ENCODE measurements around the gene OR52R1.
"Not testable (repeated sequence)": the region's sequence is repeated elsewhere in the genome, so short reads cannot be mapped to it uniquely, and the experiment has no call there.

OR52R1 gene

DNA sequence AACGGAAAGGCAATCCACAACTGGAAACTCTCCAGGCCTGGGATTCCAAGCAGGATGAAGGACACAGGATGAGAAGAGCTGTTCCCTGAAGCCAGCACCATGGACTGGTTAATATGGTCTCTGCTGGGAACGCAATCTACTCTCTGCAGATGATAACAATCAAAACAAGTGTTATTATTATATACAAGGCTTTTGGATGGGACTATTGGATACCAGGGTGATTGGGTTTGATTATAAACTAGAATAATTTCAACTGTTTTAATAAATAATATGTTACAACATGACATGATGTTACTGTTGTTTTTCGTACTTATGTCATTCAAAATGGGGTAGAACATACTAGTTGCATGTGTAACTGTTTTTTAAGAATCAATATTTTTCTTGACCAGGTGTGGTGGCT is at the start of gene OR52R1:
OR52R1 (minus strand) TSS at position 101 of the 400 bp plus-strand sequence; CDS start at position 101, 0 bp downstream.
- DNase-seq = no peak

DNA sequence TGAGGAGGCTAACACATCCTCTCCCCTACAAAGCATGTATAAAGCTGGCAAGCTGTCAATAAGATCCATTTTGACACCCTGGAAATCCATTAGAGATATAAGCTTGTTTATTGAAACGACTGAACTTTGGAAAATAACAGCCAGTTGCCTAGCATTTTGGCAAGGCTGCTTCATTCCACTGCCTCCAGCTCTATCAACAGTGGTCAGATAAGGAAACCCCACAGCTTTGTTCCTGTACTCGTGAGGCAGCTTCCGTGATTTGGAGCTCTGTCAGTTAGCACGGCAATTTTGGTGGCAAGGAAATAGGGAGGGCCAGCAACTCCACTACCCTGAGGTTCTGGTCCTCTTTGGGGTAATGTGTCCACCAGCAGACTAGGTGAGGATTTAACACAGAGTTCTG is 46.9 kb upstream of the OR52R1 start:
- DNase-seq = no peak

DNA sequence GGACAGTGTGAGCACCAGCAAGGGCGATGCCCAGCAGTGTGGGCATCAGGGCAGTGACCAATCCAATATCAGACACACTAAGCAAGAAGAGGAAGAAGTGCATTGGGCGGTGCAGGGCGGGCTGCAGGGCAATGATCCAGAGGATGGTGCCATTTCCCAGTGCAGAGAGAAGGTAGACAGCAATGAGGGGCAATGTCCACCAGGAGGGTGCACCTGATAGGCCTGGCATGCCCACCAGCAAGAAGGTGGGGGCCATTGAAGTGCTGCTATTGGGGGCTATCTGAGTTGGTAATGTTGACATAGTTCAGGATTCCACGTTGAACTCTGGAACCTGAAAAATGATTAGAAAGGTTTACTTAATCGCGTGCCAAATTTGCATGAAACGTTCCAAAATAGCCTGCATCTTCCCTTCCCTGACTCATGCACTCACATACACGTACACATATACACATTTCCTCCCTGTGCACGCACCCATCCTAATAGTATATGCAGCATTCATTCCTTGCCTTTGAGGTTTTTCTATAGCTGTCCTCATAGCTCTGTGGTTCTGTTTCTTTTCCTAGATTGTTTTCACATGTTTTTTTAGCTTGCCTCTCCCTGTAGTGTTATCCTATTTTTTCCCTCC is 44.8 kb upstream of the OR52R1 start, which contains the start of gene OR51S1:
OR51S1 (minus strand) TSS at position 301 of the 625 bp plus-strand sequence; CDS start at position 301, 0 bp downstream.
- no peak for DNase-seq

DNA sequence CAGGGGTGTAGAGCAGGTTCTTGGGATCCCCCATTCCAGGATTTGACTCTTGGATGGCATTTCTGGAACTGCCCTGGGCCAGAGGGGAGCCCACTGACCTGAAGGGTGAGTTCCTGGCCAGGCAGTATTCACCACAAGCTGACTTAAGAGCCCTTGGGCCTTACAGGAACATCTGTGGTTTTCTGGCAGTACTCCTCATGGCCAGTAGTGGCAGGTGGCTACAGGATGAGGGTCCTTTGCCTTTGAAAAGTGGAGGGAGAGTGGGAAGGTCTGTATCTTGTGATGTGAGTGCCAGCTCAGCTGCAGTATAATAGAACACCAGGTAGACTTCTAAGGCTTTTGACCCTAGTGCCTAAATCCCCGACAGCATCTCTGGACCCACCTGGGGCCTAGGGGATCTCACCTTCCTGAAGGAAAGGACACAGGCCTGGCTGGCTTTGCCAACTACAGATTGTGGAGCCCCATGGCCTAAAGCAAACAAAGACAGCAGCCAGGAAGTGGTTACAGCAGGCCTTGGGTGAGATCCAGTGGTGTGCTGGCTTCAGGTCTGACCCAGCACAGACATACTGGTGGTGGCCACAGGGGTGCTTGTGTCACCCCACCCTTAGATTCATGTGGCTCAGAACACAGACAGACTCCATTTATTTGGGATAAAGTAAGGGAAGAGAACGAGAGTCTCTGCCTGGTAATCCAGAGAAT is 35.8 kb upstream of the OR52R1 start:
- DNase-seq = no peak

DNA sequence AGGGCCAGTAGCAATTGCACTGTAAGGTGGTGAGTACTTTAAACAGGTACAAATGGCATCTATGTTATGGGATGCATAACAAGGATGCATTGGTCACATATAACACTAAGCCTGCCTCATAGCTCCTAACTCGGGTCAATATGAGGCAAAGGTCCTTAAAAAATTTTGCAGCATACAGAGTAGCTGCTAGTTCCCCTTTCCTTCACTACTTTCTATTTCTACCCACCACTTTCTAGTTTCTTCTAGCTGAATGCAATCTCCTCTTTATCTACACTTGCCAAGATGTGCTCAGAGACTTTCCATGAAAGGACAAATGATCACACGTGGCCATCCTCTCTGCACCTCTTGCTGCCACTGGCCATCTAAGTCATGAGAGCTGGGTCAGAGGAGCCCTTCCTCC is 26.7 kb upstream of the OR52R1 start:
- DNase-seq = no peak

DNA sequence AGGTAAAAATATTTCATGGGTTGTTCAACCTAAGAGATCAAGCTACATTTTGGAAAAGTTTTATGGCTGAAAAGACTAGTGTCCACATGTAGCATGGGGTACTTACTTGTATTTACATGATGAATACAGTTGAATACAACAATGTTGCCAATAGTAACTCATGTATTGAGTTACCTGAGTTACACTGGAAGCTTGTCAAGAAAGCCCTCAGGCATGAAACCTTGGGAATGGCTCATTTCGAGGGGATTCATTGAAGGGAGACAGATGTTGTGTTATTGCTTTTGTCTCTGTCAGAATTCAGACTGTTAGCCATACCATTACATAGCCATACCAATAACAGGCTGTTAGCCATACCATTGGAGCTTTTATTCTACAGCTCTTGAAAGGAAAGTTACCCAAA is 26.2 kb upstream of the OR52R1 start:
- DNase-seq = no peak

DNA sequence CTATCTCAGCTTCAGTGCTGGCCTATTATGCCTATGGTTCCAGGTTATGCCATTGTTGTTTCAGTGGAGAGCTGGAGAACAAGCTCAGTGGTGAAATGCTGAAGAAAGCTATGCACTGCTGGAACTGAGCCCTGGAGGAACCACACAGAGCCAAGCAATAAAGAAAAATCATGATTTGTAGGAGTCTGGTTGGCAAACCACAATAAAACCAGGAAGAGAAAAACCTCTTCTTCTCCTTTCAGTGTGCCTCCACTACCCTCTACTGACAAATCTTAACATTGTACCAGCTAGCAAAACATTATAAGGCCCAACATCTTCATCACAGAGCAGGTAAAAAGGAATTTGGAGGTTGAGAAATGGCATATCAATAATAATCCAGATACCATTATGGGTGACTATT is 22.2 kb upstream of the OR52R1 start:
- DNase-seq = no peak

DNA sequence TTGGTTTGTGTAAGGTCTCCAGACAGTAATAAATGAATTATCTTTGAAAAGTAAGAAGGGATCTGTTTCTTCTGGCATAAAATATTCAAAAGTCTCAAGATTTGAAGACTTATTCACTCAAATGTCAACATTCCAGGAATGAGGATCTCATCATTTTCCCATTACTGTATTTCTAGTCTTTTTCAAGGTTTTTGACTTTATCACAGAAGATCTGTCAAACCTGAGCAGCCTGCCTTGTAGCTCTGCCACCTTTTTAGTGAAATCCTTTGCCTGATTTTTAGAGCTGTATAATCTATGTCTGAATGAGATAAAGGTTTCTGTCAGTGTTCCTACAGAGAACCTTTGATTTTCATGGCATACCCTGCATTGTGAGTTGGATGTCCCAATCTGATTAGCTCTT is 21.0 kb upstream of the OR52R1 start:
- no peak for DNase-seq

DNA sequence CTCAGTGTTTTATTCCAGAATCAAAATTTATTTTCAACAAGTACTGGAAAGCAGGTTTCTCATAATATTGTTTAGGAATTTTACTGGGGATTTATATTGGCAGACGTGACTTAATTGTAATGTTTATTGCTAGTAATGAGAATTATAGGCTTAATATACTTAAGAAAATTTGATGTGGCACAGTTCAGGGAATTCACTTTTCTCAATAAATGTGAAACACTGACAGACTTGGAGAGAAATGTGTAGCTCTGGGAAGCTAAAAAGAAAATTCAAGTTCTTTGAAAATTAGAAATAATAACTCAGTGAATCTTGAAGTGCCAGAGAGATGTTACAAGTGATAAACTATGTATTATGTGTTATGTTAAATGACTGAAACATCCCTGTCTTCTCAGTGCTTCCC is 16.8 kb upstream of the OR52R1 start, which contains the start of gene OR51F2:
OR51F2 (plus strand) TSS at position 301 of the 400 bp plus-strand sequence. CDS start 101 bp downstream, outside the sequence.
- DNase-seq = no peak

DNA sequence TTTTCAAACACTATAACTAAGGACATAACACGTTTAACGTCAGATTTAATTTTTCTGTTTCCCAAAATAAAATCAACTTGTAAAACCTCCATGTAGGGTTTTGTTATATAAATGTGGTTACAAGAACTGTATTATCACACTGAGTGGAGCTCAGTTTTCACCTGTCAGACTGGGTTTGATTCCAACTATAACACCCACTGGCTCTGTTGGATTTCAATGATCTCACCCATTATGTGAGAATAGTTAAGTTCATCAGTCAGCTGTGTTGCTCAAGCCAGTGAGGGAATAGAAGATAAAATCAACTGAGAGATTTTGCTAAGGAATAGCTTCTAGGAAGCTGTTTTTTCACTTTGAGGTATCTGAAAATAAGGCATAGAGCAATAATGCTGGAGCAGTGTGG is 5.1 kb upstream of the OR52R1 start:
- no peak for DNase-seq

DNA sequence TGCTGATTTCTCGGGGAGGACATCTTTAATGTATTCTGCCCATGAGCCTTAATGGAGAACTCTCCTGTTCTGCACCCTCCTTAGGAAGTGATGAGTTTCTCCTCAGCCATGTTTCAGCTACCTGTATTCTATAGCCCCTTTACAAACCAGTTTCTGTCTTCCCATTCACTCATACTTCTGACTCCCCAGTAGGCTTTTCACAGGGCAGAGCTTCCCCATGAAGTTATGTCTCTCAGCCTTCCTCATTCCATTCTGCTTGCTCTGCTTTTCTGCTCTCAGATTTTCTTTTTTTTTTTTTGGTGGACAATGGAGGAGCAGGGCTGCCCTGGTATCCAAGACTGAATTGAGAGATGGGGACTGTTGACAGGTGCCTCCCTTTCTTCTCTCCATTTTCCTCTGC is 4.3 kb upstream of the OR52R1 start:
- no peak for DNase-seq

DNA sequence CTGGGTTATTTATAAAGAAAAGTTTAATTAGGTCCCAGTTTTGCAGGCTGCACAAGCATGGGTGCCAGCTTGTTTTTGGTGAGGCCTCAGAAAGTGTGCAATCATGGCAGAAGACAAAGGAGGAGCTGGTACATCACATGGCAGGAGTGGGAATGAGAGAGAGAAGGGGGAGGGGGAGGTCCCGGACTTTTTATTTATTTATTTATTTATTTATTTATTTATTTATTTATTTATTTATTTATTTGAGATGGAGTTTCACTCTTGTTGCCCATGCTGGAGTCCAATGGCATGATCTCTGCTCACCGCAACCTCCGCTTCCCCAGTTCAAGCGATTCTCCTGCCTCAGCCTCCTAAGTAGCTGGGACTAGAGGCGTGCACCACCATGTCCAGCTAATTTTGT is 2.9 kb downstream of the OR52R1 start:
- DNase-seq = not testable (repeated sequence)

DNA sequence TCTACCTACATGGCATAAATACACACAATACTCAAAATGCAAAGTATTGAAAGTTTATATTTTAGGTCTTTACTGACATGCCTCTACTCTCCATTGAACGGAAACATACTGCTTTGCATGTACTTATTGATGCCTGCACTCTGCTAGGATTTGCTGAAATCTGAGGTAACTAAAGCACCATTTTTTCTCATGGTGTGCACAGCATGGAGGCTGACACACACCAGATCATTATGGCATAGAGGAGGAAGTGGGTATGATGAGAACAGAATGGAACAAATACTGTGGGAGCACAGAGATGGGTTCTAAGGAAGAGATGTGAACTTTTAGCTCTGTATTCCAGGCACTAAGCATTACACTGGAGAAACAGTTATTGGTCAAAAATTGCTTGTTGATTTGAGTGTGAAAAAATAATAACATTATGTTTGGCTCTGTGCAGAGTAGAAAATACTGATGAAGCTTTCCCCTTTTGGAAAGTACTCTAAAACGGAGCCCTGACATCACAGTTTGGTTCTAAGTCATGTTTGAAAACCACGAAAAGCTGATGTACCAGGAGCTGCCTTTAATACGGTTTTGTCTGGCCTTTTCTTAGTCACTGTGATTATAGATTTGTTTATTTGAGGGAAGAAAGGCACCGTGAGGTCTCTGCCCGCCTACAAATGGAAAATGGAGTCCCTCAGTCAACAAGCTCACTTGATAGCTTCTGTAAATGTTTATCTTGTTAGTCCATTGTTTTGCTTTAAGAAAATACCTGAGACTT is 5.6 kb downstream of the OR52R1 start:
- no peak for DNase-seq

DNA sequence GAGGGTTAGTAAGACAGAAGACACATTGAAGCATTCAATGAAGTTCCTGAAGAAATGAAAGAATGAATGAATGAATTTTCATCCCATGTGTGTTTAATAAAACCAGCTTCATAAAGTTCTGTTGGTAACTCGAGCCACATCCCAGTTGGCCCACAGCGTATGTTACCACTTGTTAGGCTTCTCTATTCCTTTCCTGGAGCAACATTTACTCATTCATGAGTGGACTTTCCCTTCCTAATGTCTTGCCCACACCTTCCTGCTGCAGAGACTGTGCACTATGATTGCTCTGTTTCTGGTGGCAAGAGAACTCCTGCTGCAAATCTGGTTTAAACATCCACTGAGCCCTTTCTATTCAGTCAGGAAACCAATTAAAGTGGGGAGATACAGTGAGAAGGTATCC is 7.0 kb downstream of the OR52R1 start:
- no peak for DNase-seq

DNA sequence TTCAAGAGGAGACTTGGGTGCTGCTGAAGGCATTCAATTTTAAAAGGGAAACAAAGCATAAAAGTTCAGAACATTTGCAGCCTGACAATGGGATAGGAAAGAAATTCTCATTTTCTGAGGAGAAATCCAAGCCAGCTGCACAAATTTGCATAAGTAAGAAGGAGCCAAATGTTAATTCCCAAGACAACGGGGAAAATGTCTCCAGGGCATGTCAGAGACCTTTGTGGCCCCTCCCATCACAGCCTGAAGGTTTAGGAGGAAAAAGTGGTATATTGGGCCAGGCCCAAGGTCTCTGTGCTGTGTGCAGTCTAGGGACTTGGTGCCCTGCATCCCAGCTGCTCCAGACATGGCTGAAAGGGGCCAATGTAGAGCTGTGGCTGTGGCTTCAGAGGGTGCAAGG is 21.7 kb downstream of the OR52R1 start:
- DNase-seq = no peak

DNA sequence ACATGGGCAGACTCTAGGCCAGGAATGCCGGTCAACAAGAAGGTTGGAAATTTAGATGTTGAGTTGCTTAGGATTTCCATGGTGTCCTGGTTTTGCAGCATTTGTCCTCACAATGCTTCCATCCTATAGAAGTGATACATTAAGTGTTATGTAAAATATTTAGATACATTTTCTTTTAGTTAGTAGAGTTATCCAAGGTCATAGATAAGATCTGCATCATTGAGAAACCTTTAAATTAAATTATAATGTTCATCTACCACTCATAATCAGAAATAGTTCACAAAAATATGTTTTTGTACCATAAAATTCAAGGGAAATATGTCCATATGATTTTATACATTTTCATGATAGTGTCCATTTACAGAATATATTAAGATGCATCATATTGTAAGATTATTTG is 34.3 kb downstream of the OR52R1 start, which contains the start of gene OR51F1:
OR51F1 (minus strand) TSS at position 101 of the 400 bp plus-strand sequence; CDS start at position 101, 0 bp downstream.
- DNase-seq = no peak

DNA sequence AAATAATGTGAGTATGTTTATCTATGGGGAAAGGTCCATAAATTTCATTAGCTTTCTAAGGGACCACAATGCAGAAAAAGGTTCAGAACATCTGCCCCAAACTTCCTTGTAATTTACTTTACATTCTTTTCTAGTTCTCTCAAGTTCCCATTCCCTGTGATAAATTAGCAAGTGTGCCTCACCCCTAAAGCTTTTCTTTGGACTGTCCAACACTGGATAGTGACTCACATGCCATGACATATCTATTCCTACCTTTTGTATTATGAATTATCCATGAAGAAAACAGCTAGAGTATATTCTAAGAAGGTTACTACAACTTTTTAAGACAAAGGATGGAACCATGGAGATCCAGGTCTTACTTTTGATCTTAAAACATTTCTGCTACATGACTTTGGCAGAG is 36.1 kb downstream of the OR52R1 start:
- DNase-seq = no peak

DNA sequence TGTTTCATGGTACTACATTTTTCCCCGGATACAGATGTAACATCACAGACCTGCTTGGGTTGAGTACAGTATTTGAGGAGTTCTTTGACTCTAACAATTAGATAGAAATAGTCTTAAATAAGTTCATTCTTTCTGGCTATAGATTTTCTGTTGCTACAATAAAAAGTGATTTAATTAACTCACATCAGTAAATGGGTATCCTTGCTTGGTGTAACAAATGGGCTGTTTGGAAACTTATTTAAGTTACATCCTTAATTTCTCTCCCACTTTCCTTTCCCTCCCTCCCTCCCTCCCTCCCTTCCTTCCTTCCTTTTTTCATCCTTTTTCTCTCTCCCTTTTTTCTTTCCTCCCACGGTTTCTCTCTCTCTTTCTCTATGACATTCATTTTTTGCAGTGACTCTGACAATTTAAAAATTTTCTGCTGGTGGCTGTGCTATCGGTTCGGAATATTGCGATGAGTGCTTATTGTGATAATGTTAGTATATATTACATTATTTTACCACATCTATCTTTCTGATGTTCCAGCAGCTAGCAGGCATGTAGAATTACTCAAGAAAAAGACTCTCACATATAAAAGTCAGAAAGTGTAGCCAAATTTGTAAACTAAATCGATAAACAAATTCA is 37.6 kb downstream of the OR52R1 start:
- no peak for DNase-seq

DNA sequence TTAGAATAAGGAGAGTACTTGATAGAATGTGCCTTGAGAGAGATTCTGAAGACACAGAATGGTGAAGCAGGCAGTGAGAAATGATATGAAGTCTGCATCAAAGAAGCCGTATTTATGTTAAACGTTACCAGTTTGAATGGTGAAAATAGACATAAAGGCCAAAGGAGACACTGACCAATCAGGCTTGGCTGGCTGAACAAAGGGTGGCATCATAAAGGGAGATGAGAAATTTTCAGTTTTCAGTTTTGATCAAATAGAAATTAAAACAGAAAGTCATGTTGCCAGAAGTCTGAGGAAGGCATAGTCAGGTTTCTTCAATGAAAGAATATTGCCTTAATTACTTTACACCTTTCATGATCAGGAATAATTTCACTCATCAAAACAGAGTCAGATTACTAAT is 41.1 kb downstream of the OR52R1 start:
- no peak for DNase-seq
